GM12865 (cell line): ENCODE data around the gene ACTN2.

ENCODE experiments used
- DNase-seq: peaks from one replicate; pipeline ENCODE4 v3.0.0; 2010; ENCODE audit warnings: low read depth
- H3K4me3 ChIP-seq: 2 replicates; pipeline ENCODE4 v1.5.1; 2011; ENCODE audit warnings: mild to moderate bottlenecking, low read depth, low read length, control low read depth
- TF ChIP-seq, protein P1 (sequence below): IDR thresholded peaks from 2 replicates; pipeline ENCODE4 v1.5.1; 2011; ENCODE audit warnings: low read length, control low read depth, low read depth, inconsistent platforms; ENCODE audit not compliant: insufficient read depth; ENCODE audit errors: missing control alignments

The ACTN2 gene

GRCh38 chr1:236800623-236801022, 114.3 kb downstream of the ACTN2 start:
- no peak overlapping the region for H3K4me3 ChIP-seq
- no peak for DNase-seq
- TF ChIP-seq, protein P1, sequence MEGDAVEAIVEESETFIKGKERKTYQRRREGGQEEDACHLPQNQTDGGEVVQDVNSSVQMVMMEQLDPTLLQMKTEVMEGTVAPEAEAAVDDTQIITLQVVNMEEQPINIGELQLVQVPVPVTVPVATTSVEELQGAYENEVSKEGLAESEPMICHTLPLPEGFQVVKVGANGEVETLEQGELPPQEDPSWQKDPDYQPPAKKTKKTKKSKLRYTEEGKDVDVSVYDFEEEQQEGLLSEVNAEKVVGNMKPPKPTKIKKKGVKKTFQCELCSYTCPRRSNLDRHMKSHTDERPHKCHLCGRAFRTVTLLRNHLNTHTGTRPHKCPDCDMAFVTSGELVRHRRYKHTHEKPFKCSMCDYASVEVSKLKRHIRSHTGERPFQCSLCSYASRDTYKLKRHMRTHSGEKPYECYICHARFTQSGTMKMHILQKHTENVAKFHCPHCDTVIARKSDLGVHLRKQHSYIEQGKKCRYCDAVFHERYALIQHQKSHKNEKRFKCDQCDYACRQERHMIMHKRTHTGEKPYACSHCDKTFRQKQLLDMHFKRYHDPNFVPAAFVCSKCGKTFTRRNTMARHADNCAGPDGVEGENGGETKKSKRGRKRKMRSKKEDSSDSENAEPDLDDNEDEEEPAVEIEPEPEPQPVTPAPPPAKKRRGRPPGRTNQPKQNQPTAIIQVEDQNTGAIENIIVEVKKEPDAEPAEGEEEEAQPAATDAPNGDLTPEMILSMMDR = no peak

- DNase-seq = no peak
- TF ChIP-seq, protein P1 = no peak
- no peak overlapping the region for H3K4me3 ChIP-seq
Measured at GRCh38 chr1:236802264-236802663, 116.0 kb downstream of the ACTN2 start.

DNA sequence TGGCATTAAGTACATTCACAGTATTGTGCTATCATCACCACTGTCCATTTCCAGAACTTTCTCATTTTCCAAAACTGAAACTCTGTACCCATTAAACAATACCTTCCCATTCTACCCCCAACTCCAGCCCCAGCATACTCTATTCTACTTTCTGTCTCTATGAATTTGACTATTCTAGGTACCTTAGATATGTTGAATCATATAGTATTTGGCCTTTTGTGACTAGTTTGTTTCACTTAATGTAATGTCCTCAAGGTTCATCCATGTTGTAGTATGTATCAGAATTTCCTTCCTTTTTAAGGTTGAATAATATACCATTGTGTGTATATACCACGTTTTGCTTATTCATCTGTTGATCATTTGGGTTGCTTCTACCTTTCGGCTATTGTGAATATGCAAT, 120.3 kb downstream of the ACTN2 start:
- no peak for DNase-seq
- no peak overlapping the region for H3K4me3 ChIP-seq
- TF ChIP-seq, protein P1 = no peak

GRCh38 chr1:236808005-236808404, 121.7 kb downstream of the ACTN2 start:
- TF ChIP-seq, protein P1 = no peak
- H3K4me3 ChIP-seq = no peak overlapping the region
- no peak for DNase-seq

GRCh38 chr1:236808564-236809130, 122.3 kb downstream of the ACTN2 start:
- TF ChIP-seq, protein P1 = no peak
- DNase-seq = no peak
- H3K4me3 ChIP-seq = no peak overlapping the region

GRCh38 chr1:236809148-236809547, 122.8 kb downstream of the ACTN2 start:
- no peak for DNase-seq
- TF ChIP-seq, protein P1 = no peak
- H3K4me3 ChIP-seq = no peak overlapping the region

GRCh38 chr1:236810018-236810417, 123.7 kb downstream of the ACTN2 start:
- no peak overlapping the region for H3K4me3 ChIP-seq
- TF ChIP-seq, protein P1 = no peak
- DNase-seq = no peak
